Measurements from ENCODE around the gene RB1.

- TF ChIP-seq GATA3 (IDR thresholded peaks at IDR 0.05; ENCODE audit: low read depth, low read length) (no peak), GATA2 (IDR thresholded peaks at IDR 0.05; ENCODE audit: low read depth, low read length) (no peak)
These were observed 37.4 kb upstream of the RB1 start for GRCh38 chr13:48266150-48266549.
